HEK293 (cell line): ENCODE data around the gene KCNJ6.

Source experiments
- CTCF ChIP-seq: fragments of 450-650 bp; formaldehyde crosslinking; IDR thresholded peaks from 2 replicates; pipeline ENCODE4 v1.5.1; 2016; ENCODE audit warnings: missing biosample characterization, missing genetic modification characterization
- TRIM28 ChIP-seq: IDR thresholded peaks from 2 replicates; pipeline ENCODE4 v1.6.1; 2011; ENCODE audit warnings: low read length, control low read depth, borderline replicate concordance
- ZNF677 ChIP-seq: fragments of 450-650 bp; IDR thresholded peaks from 2 replicates; pipeline ENCODE4 v1.5.0; 2018; ENCODE audit warnings: missing biosample characterization, mild to moderate bottlenecking, missing genetic modification characterization, moderate library complexity
- ZNF704 ChIP-seq: fragments of 450-650 bp; formaldehyde crosslinking; IDR thresholded peaks from 2 replicates; pipeline ENCODE4 v1.5.1; 2016; ENCODE audit warnings: missing biosample characterization, missing genetic modification characterization

GRCh38 chr21:37686991-37687810 is 229.1 kb downstream of the KCNJ6 start:
- TF ChIP-seq ZNF677 (tag by site-specific recombination) = no peak
- TF ChIP-seq ZNF704 (tag by site-specific recombination) = no peak
- no peak for TF ChIP-seq TRIM28
- TF ChIP-seq CTCF = no peak
